ENCODE results near the gene POLR2F. TPM values are rescaled to one million over a fixed set of nuclear protein-coding genes. Genes with fewer than 3 reads are reported as not detected.

POLR2F gene
- total and polyA plus RNA-seq, 4 donors: 21.4 to 152 (median 56.3) TPM

DNA sequence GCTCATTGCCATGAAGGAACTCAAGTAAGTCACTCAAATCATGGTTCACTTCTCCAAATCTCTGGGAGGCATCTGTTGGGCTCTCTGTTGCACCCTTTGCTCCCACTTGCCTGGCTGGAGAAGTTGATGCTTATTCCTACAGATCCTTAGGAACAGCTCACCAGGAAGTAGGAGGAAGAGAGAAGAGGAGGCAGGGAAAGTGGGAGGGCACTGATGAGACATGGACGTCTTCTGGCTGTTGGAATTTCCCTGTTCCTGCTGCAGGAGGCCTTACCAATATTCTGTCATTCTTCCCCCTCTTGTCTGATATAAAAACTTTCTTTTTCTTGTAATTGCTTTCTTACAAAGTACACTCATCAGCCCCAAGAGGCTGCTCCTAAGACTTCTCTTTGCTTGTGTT lies 13.6 kb downstream of the POLR2F start:
- DNase-seq (ENCODE audit: low spot score): no peak
- WGBS: 68% methylated on average over 1 of the region's 1 CpG
- Histone ChIP-seq H3K4me1 (ENCODE audit: control insufficient read depth in 4 of 4, insufficient read depth in 4 of 4, low read length in 3 of 4) (peaks cover 0 to 8% (median 3%) of the 10 kb centered on the region in 4 donors), H3K27me3 (ENCODE audit: control insufficient read depth in 4 of 4, insufficient read depth in 4 of 4, low read length in 3 of 4) (no peaks in the 10 kb centered on the region), H3K36me3 (ENCODE audit: control insufficient read depth in 4 of 4, insufficient read depth in 3 of 4, low read depth in 1 of 4, low read length in 3 of 4) (peaks cover 2 to 39% (median 28%) of the 10 kb centered on the region in 4 donors), H3K9ac (ENCODE audit: low read depth in 1 of 2, low read length in 2 of 2) (no peak overlapping the region), H3K27ac (ENCODE audit: low read depth in 1 of 2, low read length in 2 of 2) (no peak overlapping the region), H3K4me3 (ENCODE audit: low read depth in 1 of 3, low read length in 3 of 3) (no peak overlapping the region), H3K9me3 (ENCODE audit: control insufficient read depth in 4 of 4, low read length in 3 of 4) (no peaks in the 10 kb centered on the region)
- no peak for TF ChIP-seq GABPA (IDR thresholded peaks at IDR 0.05 in 1 of 2, conservative IDR thresholded peaks at IDR 0.05 in 1 of 2)
- TF ChIP-seq, protein P1, sequence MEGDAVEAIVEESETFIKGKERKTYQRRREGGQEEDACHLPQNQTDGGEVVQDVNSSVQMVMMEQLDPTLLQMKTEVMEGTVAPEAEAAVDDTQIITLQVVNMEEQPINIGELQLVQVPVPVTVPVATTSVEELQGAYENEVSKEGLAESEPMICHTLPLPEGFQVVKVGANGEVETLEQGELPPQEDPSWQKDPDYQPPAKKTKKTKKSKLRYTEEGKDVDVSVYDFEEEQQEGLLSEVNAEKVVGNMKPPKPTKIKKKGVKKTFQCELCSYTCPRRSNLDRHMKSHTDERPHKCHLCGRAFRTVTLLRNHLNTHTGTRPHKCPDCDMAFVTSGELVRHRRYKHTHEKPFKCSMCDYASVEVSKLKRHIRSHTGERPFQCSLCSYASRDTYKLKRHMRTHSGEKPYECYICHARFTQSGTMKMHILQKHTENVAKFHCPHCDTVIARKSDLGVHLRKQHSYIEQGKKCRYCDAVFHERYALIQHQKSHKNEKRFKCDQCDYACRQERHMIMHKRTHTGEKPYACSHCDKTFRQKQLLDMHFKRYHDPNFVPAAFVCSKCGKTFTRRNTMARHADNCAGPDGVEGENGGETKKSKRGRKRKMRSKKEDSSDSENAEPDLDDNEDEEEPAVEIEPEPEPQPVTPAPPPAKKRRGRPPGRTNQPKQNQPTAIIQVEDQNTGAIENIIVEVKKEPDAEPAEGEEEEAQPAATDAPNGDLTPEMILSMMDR (IDR thresholded peaks at IDR 0.05; ENCODE audit: low read depth, low read length, missing input control): no peak
- TF ChIP-seq HNF4A (conservative IDR thresholded peaks at IDR 0.05): no peak
- TF ChIP-seq FOXA2 (IDR thresholded peaks at IDR 0.05): no peak
- no peak for TF ChIP-seq YY1 (IDR thresholded peaks at IDR 0.05)
- TF ChIP-seq, protein P2, sequence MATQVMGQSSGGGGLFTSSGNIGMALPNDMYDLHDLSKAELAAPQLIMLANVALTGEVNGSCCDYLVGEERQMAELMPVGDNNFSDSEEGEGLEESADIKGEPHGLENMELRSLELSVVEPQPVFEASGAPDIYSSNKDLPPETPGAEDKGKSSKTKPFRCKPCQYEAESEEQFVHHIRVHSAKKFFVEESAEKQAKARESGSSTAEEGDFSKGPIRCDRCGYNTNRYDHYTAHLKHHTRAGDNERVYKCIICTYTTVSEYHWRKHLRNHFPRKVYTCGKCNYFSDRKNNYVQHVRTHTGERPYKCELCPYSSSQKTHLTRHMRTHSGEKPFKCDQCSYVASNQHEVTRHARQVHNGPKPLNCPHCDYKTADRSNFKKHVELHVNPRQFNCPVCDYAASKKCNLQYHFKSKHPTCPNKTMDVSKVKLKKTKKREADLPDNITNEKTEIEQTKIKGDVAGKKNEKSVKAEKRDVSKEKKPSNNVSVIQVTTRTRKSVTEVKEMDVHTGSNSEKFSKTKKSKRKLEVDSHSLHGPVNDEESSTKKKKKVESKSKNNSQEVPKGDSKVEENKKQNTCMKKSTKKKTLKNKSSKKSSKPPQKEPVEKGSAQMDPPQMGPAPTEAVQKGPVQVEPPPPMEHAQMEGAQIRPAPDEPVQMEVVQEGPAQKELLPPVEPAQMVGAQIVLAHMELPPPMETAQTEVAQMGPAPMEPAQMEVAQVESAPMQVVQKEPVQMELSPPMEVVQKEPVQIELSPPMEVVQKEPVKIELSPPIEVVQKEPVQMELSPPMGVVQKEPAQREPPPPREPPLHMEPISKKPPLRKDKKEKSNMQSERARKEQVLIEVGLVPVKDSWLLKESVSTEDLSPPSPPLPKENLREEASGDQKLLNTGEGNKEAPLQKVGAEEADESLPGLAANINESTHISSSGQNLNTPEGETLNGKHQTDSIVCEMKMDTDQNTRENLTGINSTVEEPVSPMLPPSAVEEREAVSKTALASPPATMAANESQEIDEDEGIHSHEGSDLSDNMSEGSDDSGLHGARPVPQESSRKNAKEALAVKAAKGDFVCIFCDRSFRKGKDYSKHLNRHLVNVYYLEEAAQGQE (IDR thresholded peaks at IDR 0.05): no peak
- TF ChIP-seq NR2F2 (IDR thresholded peaks at IDR 0.05): no peak
- TF ChIP-seq RAD21 (IDR thresholded peaks at IDR 0.05): no peak
- TF ChIP-seq JUND (IDR thresholded peaks at IDR 0.05): no peak
- TF ChIP-seq FOXA1 (IDR thresholded peaks at IDR 0.05): no peak
- TF ChIP-seq, protein P3, sequence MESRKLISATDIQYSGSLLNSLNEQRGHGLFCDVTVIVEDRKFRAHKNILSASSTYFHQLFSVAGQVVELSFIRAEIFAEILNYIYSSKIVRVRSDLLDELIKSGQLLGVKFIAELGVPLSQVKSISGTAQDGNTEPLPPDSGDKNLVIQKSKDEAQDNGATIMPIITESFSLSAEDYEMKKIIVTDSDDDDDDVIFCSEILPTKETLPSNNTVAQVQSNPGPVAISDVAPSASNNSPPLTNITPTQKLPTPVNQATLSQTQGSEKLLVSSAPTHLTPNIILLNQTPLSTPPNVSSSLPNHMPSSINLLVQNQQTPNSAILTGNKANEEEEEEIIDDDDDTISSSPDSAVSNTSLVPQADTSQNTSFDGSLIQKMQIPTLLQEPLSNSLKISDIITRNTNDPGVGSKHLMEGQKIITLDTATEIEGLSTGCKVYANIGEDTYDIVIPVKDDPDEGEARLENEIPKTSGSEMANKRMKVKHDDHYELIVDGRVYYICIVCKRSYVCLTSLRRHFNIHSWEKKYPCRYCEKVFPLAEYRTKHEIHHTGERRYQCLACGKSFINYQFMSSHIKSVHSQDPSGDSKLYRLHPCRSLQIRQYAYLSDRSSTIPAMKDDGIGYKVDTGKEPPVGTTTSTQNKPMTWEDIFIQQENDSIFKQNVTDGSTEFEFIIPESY (IDR thresholded peaks at IDR 0.05): no peak
- TF ChIP-seq, protein P4, sequence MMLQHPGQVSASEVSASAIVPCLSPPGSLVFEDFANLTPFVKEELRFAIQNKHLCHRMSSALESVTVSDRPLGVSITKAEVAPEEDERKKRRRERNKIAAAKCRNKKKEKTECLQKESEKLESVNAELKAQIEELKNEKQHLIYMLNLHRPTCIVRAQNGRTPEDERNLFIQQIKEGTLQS (IDR thresholded peaks at IDR 0.05): no peak
- no peak for TF ChIP-seq TAF1 (conservative IDR thresholded peaks at IDR 0.05)
- TF ChIP-seq RXRA (IDR thresholded peaks at IDR 0.05): no peak
- no peak for TF ChIP-seq HNF4G (IDR thresholded peaks at IDR 0.05)
- TF ChIP-seq, protein P5, sequence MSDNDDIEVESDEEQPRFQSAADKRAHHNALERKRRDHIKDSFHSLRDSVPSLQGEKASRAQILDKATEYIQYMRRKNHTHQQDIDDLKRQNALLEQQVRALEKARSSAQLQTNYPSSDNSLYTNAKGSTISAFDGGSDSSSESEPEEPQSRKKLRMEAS (IDR thresholded peaks at IDR 0.05): no peak
